Epithelial cell of proximal tubule (primary cell): ENCODE data around the gene BLZF1. TPM values are rescaled to one million over a fixed set of nuclear protein-coding genes. Genes with fewer than 3 reads are reported as not detected.
"Not testable (repeated sequence)": the region's sequence is repeated elsewhere in the genome, so short reads cannot be mapped to it uniquely, and the experiment has no call there.

Experiments used
- DNase-seq: peaks from one replicate; pipeline ENCODE4 v3.0.0-alpha.2; 2011; ENCODE audit warnings: low read depth
- H3K4me3 ChIP-seq: 2 replicates; pipeline ENCODE4 v1.5.1; 2011; ENCODE audit warnings: low read depth, mild to moderate bottlenecking, low read length
- total RNA-seq: library from RNA; depleted of rRNA; stranded (reverse); fragments of >200 nt; gene quantifications from 2 replicates; pipeline ENCODE4 v1.2.3, GENCODE V29; 2015
- TF ChIP-seq, protein P1 (sequence below): conservative IDR thresholded peaks from 2 replicates; pipeline ENCODE4 v1.5.1; 2012; ENCODE audit warnings: low read depth, mild to moderate bottlenecking, low read length

The BLZF1 gene
- total RNA-seq, 1 donor from 2014 or later = 27.2 TPM

DNA sequence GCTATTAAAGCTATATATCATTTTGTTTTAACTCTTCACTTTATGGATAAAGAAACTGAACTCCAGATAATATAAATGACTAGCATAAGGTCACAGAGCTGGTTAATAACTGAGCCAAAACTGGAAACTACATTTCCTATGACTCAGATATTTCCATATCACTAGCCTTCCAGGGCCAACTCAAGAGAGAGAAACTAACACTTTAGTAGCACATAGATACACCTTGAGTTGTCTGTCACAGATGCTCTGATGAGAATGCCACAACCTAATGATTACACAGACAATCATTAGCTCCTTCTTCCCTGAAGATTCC is 41.1 kb upstream of the BLZF1 start:
- H3K4me3 ChIP-seq = no peak overlapping the region
- peak; percentile 48 for DNase-seq
- TF ChIP-seq, protein P1, sequence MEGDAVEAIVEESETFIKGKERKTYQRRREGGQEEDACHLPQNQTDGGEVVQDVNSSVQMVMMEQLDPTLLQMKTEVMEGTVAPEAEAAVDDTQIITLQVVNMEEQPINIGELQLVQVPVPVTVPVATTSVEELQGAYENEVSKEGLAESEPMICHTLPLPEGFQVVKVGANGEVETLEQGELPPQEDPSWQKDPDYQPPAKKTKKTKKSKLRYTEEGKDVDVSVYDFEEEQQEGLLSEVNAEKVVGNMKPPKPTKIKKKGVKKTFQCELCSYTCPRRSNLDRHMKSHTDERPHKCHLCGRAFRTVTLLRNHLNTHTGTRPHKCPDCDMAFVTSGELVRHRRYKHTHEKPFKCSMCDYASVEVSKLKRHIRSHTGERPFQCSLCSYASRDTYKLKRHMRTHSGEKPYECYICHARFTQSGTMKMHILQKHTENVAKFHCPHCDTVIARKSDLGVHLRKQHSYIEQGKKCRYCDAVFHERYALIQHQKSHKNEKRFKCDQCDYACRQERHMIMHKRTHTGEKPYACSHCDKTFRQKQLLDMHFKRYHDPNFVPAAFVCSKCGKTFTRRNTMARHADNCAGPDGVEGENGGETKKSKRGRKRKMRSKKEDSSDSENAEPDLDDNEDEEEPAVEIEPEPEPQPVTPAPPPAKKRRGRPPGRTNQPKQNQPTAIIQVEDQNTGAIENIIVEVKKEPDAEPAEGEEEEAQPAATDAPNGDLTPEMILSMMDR = no peak

DNA sequence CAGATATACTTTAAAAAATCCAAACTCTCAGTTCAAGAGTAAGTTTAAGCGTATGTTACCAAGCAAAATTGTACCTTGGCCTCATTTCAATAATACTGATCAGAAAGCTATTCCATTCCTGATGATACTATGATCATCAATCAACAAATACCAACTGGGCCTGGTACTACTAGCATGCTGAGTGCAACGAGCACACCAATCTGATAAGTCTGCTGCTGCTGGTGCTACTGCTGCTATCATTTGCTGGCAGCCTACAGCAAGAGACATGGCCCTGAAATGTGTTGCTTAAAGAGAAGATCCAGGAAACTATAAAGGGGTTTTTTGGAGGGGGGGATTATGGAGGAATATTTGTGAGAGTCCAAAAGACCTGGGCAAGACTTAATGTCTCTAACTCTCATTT is 40.1 kb upstream of the BLZF1 start:
- TF ChIP-seq, protein P1 = no peak
- no peak overlapping the region for H3K4me3 ChIP-seq
- no peak for DNase-seq

DNA sequence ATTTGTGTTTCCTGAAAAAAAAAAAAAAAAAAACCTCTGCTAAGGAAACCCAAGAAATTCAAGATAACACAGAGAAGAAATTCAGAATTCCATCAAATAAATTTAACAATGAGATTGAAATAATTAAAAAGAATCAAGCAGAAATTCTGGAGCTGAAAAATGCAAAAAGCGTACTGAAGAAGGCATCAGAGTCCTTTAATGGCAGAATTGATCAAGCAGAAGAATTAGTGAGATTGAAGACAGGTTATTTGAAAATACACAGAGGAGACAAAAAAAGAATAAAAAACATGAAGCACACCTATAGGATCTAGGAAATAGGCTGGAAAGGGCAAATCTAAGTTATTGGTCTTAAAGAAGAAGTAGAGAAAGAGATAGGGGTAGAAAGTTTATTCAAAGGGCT is 38.6 kb upstream of the BLZF1 start:
- DNase-seq = no peak
- TF ChIP-seq, protein P1 = no peak
- no peak overlapping the region for H3K4me3 ChIP-seq

DNA sequence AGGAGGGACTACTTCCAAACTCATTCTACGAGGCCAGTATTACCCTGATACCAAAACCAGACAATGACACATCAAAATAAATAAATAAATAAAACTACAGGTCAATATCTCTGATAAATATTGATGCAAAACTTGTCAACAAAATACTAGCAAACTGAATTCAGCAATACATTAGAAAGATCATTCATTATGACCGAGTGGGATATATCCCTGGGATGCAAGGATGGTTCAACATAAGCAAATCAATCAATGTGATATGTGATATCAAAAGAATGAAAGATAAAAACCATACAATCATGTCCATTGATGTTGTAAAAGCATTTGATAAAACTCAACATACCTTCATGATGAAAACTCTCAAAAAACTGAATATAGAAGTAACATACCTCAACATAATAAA is 37.1 kb upstream of the BLZF1 start:
- TF ChIP-seq, protein P1 = no peak
- no peak overlapping the region for H3K4me3 ChIP-seq
- DNase-seq = no peak

DNA sequence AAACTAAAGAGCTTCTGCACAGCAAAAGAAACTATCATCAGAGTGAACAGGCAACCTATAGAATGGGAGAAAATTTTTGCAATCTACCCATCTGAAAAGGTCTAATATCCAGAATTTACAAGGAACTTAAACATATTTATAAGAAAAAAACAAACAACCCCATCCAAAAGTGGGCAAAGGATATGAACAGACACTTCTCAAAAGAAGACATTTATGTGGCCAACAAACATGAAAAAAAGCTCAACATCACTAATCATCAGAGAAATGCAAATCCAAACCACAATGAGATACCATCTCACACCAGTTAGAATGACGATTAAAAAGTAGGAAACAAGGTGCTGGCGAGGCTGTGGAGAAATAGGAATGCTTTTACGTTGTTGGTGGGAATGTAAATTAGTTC is 33.3 kb upstream of the BLZF1 start:
- not testable (repeated sequence) for H3K4me3 ChIP-seq, DNase-seq

DNA sequence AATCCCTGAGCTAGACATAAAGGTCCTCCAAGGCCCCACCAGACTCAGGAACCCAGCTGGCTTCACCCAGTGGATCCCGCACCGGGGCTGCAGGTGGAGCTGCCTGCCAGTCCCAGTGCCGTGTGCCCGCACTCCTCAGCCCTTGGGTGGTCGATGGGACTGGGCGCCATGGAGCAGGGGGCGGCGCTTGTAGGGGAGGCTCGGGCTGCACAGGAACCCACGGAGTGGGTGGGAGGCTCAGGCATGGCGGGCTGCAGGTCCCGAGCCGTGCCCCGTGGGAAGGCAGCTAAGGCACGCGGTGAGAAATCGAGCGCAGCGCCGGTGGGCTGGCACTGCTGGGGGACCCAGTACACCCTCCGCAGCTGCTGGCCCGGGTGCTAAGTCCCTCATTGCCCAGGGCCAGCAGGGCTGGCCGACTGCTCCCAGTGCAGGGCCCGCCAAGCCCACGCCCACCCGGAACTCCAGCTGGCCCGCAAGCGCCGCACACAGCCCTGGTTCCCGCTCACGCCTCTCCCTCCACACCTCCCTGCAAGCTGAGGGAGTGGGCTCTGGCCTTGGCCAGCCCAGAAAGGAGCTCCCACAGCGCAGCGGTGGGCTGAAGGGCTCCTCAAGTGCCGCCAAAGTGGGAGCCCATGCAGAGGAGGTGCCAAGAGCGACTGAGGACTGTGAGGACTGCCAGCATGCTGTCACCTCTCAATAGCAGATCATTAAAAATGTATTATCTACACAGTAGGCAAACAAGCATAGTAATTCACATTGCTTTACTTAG is 30.9 kb upstream of the BLZF1 start:
- DNase-seq, H3K4me3 ChIP-seq: not testable (repeated sequence)

DNA sequence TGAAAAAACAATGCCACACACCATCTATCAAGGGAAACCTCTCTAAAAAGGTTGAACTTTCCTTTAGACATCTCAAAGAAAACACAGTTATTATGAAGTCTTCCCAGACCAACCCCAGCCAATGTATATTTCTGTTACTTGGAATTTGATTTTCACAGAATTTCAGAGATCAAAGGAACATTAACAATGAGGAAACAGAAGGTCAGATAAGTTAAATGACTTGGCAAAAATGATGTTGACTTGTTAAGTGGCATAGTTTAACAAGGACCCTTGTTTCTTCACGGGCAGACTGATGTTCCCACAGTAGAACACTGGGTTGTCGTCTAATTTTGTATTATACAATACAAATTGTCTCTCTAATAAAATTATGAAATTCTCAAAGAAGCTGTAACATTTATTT is 29.4 kb upstream of the BLZF1 start:
- no peak for DNase-seq
- no peak overlapping the region for H3K4me3 ChIP-seq
- TF ChIP-seq, protein P1 = no peak

DNA sequence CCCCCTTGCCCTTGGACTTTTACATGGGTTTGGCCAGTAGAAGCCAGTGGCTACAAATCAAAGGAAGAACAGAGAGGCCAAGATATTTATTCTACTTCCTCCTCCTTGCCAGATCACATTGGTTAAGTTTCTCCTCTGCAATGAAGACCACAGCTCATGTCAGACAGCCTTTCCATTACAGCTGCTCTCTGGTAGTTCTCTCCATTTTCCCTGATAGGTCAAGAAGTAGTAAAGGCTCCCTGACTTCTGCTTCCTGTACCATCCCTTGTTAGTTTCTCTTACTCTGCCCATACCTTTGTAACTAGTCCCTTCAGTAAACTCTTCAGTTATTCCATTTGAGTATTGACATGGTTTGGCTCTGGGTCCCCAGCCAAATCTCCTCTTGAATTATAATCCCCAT is 28.2 kb upstream of the BLZF1 start:
- TF ChIP-seq, protein P1 = no peak
- no peak for DNase-seq
- no peak overlapping the region for H3K4me3 ChIP-seq
